Suprapubic skin (tissue), 4 donors: ENCODE measurements around the gene SHROOM3.

Experiments
- EP300 ChIP-seq: sonication (generic); formaldehyde crosslinking; IDR thresholded peaks from one replicate; pipeline ENCODE4 v1.6.1; 2017; ENCODE audit warnings: antibody characterized with exemption
- POLR2A ChIP-seq, 2 donors: fragments of 450-650 bp; IDR thresholded peaks; one replicate each; pipeline ENCODE4 v1.6.1; 2017; ENCODE audit warnings: antibody characterized with exemption in 2 of 2, mild to moderate bottlenecking in 2 of 2, moderate library complexity in 2 of 2
- POLR2AphosphoS5 ChIP-seq, 3 donors: sonication (generic); formaldehyde crosslinking; IDR thresholded peaks; one replicate each; pipeline ENCODE4 v1.6.1; 2017; ENCODE audit warnings: antibody characterized with exemption in 3 of 3
- TF ChIP-seq, protein P1 (sequence below), 2 donors: fragments of 200-600 bp in 1 of 2; fragments of 450-650 bp in 1 of 2; sonication (generic) in 1 of 2; IDR thresholded peaks; one replicate each; pipeline ENCODE4 v1.5.1; 2016 to 2019; ENCODE audit warnings: antibody characterized with exemption in 2 of 2, mild to moderate bottlenecking in 1 of 2, moderate library complexity in 1 of 2

DNA sequence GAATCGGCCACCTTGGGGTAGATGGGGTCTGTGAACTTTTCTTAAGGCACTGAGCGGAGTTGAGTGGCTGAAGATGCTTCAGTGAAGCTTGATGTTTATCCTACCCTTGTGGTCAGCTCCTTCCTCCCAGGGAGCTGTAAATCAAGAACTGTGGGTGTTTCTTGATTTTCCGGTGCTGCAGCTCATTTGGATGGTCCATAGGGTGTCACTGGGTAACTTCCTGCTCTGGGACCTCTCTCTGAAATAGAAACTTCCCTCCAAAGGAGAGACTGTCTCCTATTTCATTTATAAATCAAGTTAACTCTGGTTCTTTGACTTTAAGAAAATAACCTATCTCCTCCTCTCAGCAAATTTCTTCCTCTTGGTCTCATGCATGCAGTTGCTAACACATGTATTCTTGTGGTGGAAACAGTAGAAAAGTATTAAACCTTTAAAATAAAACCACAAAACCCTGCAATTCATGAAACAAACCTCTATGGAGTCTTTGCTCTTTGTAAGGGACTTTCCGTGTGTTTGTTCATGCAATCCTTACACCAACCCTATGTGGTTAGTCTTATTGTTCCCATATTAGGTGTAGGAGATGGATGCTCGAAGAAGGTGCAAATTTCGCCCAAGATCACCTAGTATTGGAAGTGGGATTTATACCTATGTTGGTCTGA lies 110.3 kb downstream of the SHROOM3 start:
- TF ChIP-seq POLR2A (IDR thresholded peaks at IDR 0.05) (no peak), POLR2AphosphoS5 (IDR thresholded peaks at IDR 0.05) (no peak), EP300 (no peak)
- TF ChIP-seq, protein P1, sequence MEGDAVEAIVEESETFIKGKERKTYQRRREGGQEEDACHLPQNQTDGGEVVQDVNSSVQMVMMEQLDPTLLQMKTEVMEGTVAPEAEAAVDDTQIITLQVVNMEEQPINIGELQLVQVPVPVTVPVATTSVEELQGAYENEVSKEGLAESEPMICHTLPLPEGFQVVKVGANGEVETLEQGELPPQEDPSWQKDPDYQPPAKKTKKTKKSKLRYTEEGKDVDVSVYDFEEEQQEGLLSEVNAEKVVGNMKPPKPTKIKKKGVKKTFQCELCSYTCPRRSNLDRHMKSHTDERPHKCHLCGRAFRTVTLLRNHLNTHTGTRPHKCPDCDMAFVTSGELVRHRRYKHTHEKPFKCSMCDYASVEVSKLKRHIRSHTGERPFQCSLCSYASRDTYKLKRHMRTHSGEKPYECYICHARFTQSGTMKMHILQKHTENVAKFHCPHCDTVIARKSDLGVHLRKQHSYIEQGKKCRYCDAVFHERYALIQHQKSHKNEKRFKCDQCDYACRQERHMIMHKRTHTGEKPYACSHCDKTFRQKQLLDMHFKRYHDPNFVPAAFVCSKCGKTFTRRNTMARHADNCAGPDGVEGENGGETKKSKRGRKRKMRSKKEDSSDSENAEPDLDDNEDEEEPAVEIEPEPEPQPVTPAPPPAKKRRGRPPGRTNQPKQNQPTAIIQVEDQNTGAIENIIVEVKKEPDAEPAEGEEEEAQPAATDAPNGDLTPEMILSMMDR (IDR thresholded peaks at IDR 0.05) = no peak
